GM18861 (cell line): ENCODE data around the gene RSBN1.
"Not testable (repeated sequence)": the region's sequence is repeated elsewhere in the genome, so short reads cannot be mapped to it uniquely, and the experiment has no call there.

Experiments used
- ATAC-seq: cut with Tn5 transposase; IDR thresholded peaks from one replicate; pipeline ENCODE4 v1.9.1; 2021; ENCODE audit not compliant: unreplicated experiment

Gene RSBN1

GRCh38 chr1:113811888-113812660 lies at the start of gene RSBN1:
RSBN1 (minus strand) TSS chr1:113812476; CDS start chr1:113812412, 64 bp downstream.
- peak; percentile 91 for ATAC-seq

GRCh38 chr1:113861641-113862040 lies 49.4 kb upstream of the RSBN1 start:
- no peak for ATAC-seq

- no peak for ATAC-seq
Observed at GRCh38 chr1:113860891-113861290, 48.6 kb upstream of the RSBN1 start.

GRCh38 chr1:113859478-113860175 lies 47.4 kb upstream of the RSBN1 start:
- ATAC-seq: peak; percentile 88

- no peak for ATAC-seq
Observed at GRCh38 chr1:113858982-113859381, 46.7 kb upstream of the RSBN1 start.

GRCh38 chr1:113858418-113858817 lies 46.1 kb upstream of the RSBN1 start:
- ATAC-seq: no peak

GRCh38 chr1:113857776-113858175 lies 45.5 kb upstream of the RSBN1 start:
- no peak for ATAC-seq

- no peak for ATAC-seq
Observed at GRCh38 chr1:113856401-113856790, 44.1 kb upstream of the RSBN1 start.

GRCh38 chr1:113855630-113856400 lies 43.5 kb upstream of the RSBN1 start:
- no peak for ATAC-seq

- no peak for ATAC-seq
Observed at GRCh38 chr1:113854234-113854633, 42.0 kb upstream of the RSBN1 start.

GRCh38 chr1:113852694-113853093 lies 40.4 kb upstream of the RSBN1 start:
- not testable (repeated sequence) for ATAC-seq

- ATAC-seq: no peak
Observed at GRCh38 chr1:113850127-113850796, 38.0 kb upstream of the RSBN1 start.

GRCh38 chr1:113849072-113849471 lies 36.8 kb upstream of the RSBN1 start:
- ATAC-seq: no peak

- ATAC-seq: no peak
Observed at GRCh38 chr1:113846391-113847035, 34.2 kb upstream of the RSBN1 start.

GRCh38 chr1:113836534-113836933 lies 24.3 kb upstream of the RSBN1 start:
- no peak for ATAC-seq

GRCh38 chr1:113835686-113836290 lies 23.5 kb upstream of the RSBN1 start:
- no peak for ATAC-seq

GRCh38 chr1:113834716-113835115 lies 22.4 kb upstream of the RSBN1 start:
- ATAC-seq: no peak

- no peak for ATAC-seq
Observed at GRCh38 chr1:113830039-113830438, 17.8 kb upstream of the RSBN1 start.

GRCh38 chr1:113821916-113822315 lies 9.6 kb upstream of the RSBN1 start:
- ATAC-seq: no peak

- ATAC-seq: no peak
Observed at GRCh38 chr1:113818578-113818977, 6.3 kb upstream of the RSBN1 start.
